Measurements from ENCODE around the gene EXOSC9. TPM values are rescaled to one million over a fixed set of nuclear protein-coding genes. Genes with fewer than 3 reads are reported as not detected.

EXOSC9 gene
- total RNA-seq, 1 experiment from 2014 or later: 19.3 TPM

- Histone ChIP-seq H3K27me3 (ENCODE audit: control insufficient read depth, insufficient read depth, low read length) (no peaks in the 10 kb centered on the region), H3K4me3 (ENCODE audit: low read depth in 2 of 2, low read length in 2 of 2) (no peak overlapping the region), H3K4me1 (ENCODE audit: control insufficient read depth, insufficient read depth, low read length) (peaks cover 4% of the 10 kb centered on the region; the same call in 1 of the 2 replicates), H3K36me3 (ENCODE audit: control insufficient read depth, insufficient read depth, low read length) (peaks cover 69% of the 10 kb centered on the region), H3K9me3 (ENCODE audit: control insufficient read depth, insufficient read depth, low read depth, low read length) (no peaks in the 10 kb centered on the region), H3K27ac (ENCODE audit: low read length) (no peak overlapping the region)
- in situ Hi-C loops (cut with HindIII; ENCODE audit: low pct_unique_long_range_greater_than_20kb, low sequenced_read_pairs) (no loop called here), intact Hi-C loops (cut with micrococcal nuclease; ENCODE audit: unreplicated experiment) (no loop called here)
- BruUV-seq (replicated peaks): TSS peak; percentile 34
- POLR2A ChIA-PET: interaction anchor here (0.7 kb wide), 1 partner anchor 18 kb away, joined by 3 read pairs; no protein-coding TSS in a partner anchor
- CTCF ChIA-PET: no interaction called here
- no peak for ATAC-seq
- no peak for DNase-seq (ENCODE audit: low read depth, low spot score)
- TF ChIP-seq POLR2AphosphoS5 (IDR thresholded peaks at IDR 0.05; ENCODE audit: low read depth, low read length): no peak
- TF ChIP-seq REST (IDR thresholded peaks at IDR 0.05; ENCODE audit: insufficient read depth in 1 of 2, low read depth in 2 of 2, low read length in 1 of 2): no peak
- no peak for TF ChIP-seq TCF7L2 (IDR thresholded peaks at IDR 0.05; ENCODE audit: low read depth, low read length)
- no peak for TF ChIP-seq CTCF (IDR thresholded peaks at IDR 0.05)
- TF ChIP-seq SIN3A (IDR thresholded peaks at IDR 0.05; ENCODE audit: borderline replicate concordance, insufficient read depth, low read depth, low read length): no peak
Measured at GRCh38 chr4:121817006-121817405, 15.9 kb downstream of the EXOSC9 start.

- TF ChIP-seq CTCF (IDR thresholded peaks at IDR 0.05) (no peak), REST (IDR thresholded peaks at IDR 0.05; ENCODE audit: insufficient read depth in 1 of 2, low read depth in 2 of 2, low read length in 1 of 2) (no peak), POLR2AphosphoS5 (IDR thresholded peaks at IDR 0.05; ENCODE audit: low read depth, low read length) (no peak)
- DNase-seq (ENCODE audit: low read depth, low spot score) (no peak), ATAC-seq (no peak)
- intact Hi-C loops (cut with micrococcal nuclease; ENCODE audit: unreplicated experiment) (no loop called here), in situ Hi-C loops (cut with HindIII; ENCODE audit: low pct_unique_long_range_greater_than_20kb, low sequenced_read_pairs) (no loop called here)
- no TSS peak for BruUV-seq (replicated peaks)
- peaks cover 68% of the 10 kb centered on the region for H3K36me3 ChIP-seq (ENCODE audit: control insufficient read depth, insufficient read depth, low read length)
- H3K4me1 ChIP-seq (ENCODE audit: control insufficient read depth, insufficient read depth, low read length): peaks cover 10% of the 10 kb centered on the region
- H3K4me3 ChIP-seq (ENCODE audit: low read depth in 2 of 2, low read length in 2 of 2): no peak overlapping the region
- H3K27ac ChIP-seq (ENCODE audit: low read length): no peak overlapping the region
- H3K9me3 ChIP-seq (ENCODE audit: control insufficient read depth, insufficient read depth, low read depth, low read length): no peaks in the 10 kb centered on the region
- CTCF ChIA-PET: no interaction called here
- H3K27me3 ChIP-seq (ENCODE audit: control insufficient read depth, insufficient read depth, low read length): no peaks in the 10 kb centered on the region
- POLR2A ChIA-PET: no interaction called here
Measured at GRCh38 chr4:121817701-121818100, 16.6 kb downstream of the EXOSC9 start.

Measured in Panc1 (cell line).